HG03025 (cell line): ENCODE results near the gene ADGRV1.
"Not testable (repeated sequence)": the region's sequence is repeated elsewhere in the genome, so short reads cannot be mapped to it uniquely, and the experiment has no call there.

Source experiments
- ATAC-seq: cut with Tn5 transposase; IDR thresholded peaks from one replicate; pipeline ENCODE4 v1.9.1; 2021; ENCODE audit warnings: mild to moderate bottlenecking, moderate library complexity; ENCODE audit not compliant: unreplicated experiment, low FRiP score

ADGRV1 gene

GRCh38 chr5:91012867-91013266 lies 454.3 kb downstream of the ADGRV1 start:
- ATAC-seq: not testable (repeated sequence)

GRCh38 chr5:91016322-91016721 lies 457.7 kb downstream of the ADGRV1 start:
- no peak for ATAC-seq

- ATAC-seq: no peak
Measured at GRCh38 chr5:91016954-91017700, 458.5 kb downstream of the ADGRV1 start.

GRCh38 chr5:91018200-91018599 lies 459.6 kb downstream of the ADGRV1 start:
- no peak for ATAC-seq

GRCh38 chr5:91018712-91019371 lies 460.2 kb downstream of the ADGRV1 start:
- ATAC-seq: no peak

GRCh38 chr5:91020065-91020800 lies 461.6 kb downstream of the ADGRV1 start:
- ATAC-seq: no peak

GRCh38 chr5:91022518-91022917 lies 463.9 kb downstream of the ADGRV1 start:
- no peak for ATAC-seq

- ATAC-seq: no peak
Measured at GRCh38 chr5:91024206-91024605, 465.6 kb downstream of the ADGRV1 start.

GRCh38 chr5:91024727-91025126 lies 466.1 kb downstream of the ADGRV1 start:
- ATAC-seq: no peak

GRCh38 chr5:91025449-91025848 lies 466.9 kb downstream of the ADGRV1 start:
- no peak for ATAC-seq

GRCh38 chr5:91025956-91026355 lies 467.4 kb downstream of the ADGRV1 start:
- ATAC-seq: no peak

- ATAC-seq: no peak
Measured at GRCh38 chr5:91026466-91026865, 467.9 kb downstream of the ADGRV1 start.

- ATAC-seq: no peak
Measured at GRCh38 chr5:91027405-91028139, 469.0 kb downstream of the ADGRV1 start.

GRCh38 chr5:91028499-91028956 lies 469.9 kb downstream of the ADGRV1 start:
- ATAC-seq: no peak

GRCh38 chr5:91030521-91031401 lies 472.2 kb downstream of the ADGRV1 start:
- ATAC-seq: no peak

- no peak for ATAC-seq
Measured at GRCh38 chr5:91031402-91031752, 472.8 kb downstream of the ADGRV1 start.

- no peak for ATAC-seq
Measured at GRCh38 chr5:91032125-91032524, 473.5 kb downstream of the ADGRV1 start.

GRCh38 chr5:91033370-91033769 lies 474.8 kb downstream of the ADGRV1 start:
- ATAC-seq: no peak

- ATAC-seq: no peak
Measured at GRCh38 chr5:91038180-91038808, 479.7 kb downstream of the ADGRV1 start.
